Measurements from ENCODE around the gene MARCO.
"Not testable (repeated sequence)": the region's sequence is repeated elsewhere in the genome, so short reads cannot be mapped to it uniquely, and the experiment has no call there.

The MARCO gene

GRCh38 chr2:119026890-119027289, 84.9 kb downstream of the MARCO start:
- no peak overlapping the region for H4K91ac ChIP-seq (ENCODE audit: low read depth, low read length, poor library complexity)
- H3K9me3 ChIP-seq (replicated peaks in 1 of 2; ENCODE audit: control insufficient read depth in 2 of 2, insufficient read depth in 1 of 2, low read depth in 1 of 2, low read length in 2 of 2): peaks cover 0 to 2% of the 10 kb centered on the region in 2 donors
- no peak overlapping the region for H3K9ac ChIP-seq (ENCODE audit: low read depth, low read length, poor library complexity)
- no peak overlapping the region for H3K4me3 ChIP-seq (ENCODE audit: low read length in 2 of 2)
- no peak overlapping the region for H2AFZ ChIP-seq (ENCODE audit: low read length)
- H2BK12ac ChIP-seq (ENCODE audit: low read length): no peak overlapping the region
- no peak overlapping the region for H4K8ac ChIP-seq (ENCODE audit: low read depth, low read length)
- no peak overlapping the region for H3K18ac ChIP-seq (ENCODE audit: low read length)
- H2BK15ac ChIP-seq (ENCODE audit: low read length): no peak overlapping the region
- H3K23ac ChIP-seq (ENCODE audit: low read depth, low read length, poor library complexity): no peak overlapping the region
- no peaks in the 10 kb centered on the region for H3K79me1 ChIP-seq (ENCODE audit: low read depth, low read length)
- no peak overlapping the region for H2AK5ac ChIP-seq (ENCODE audit: low read depth, low read length)
- H3K27me3 ChIP-seq (ENCODE audit: control insufficient read depth in 3 of 3, insufficient read depth in 3 of 3, low read depth in 1 of 3, low read length in 3 of 3): no peaks in the 10 kb centered on the region
- H3K4me2 ChIP-seq (ENCODE audit: insufficient read depth, low read length, poor library complexity, severe bottlenecking): no peak overlapping the region
- no peak overlapping the region for H3K4ac ChIP-seq (ENCODE audit: low read length)
- no peak overlapping the region for H2BK5ac ChIP-seq (ENCODE audit: low read length)
- DNase-seq (ENCODE audit: low spot score): no peak
- no peak overlapping the region for H3K14ac ChIP-seq (ENCODE audit: low read length)
- H3K27ac ChIP-seq (replicated peaks; ENCODE audit: low read length): no peak overlapping the region
- no CpG with 5 or more reads among the region's 5 CpGs for WGBS, 2 donors (ENCODE audit: extremely low coverage in 2 of 2, insufficient read length in 2 of 2, insufficient replicate concordance in 1 of 2)
- no peak overlapping the region for H2BK120ac ChIP-seq (ENCODE audit: low read depth, low read length)
- H3K36me3 ChIP-seq (replicated peaks in 1 of 2; ENCODE audit: control insufficient read depth in 2 of 2, insufficient read depth in 2 of 2, low read length in 2 of 2): no peaks in the 10 kb centered on the region
- H3K4me1 ChIP-seq (ENCODE audit: control insufficient read depth in 2 of 2, insufficient read depth in 1 of 2, low read depth in 1 of 2, low read length in 2 of 2): no peaks in the 10 kb centered on the region

DNA sequence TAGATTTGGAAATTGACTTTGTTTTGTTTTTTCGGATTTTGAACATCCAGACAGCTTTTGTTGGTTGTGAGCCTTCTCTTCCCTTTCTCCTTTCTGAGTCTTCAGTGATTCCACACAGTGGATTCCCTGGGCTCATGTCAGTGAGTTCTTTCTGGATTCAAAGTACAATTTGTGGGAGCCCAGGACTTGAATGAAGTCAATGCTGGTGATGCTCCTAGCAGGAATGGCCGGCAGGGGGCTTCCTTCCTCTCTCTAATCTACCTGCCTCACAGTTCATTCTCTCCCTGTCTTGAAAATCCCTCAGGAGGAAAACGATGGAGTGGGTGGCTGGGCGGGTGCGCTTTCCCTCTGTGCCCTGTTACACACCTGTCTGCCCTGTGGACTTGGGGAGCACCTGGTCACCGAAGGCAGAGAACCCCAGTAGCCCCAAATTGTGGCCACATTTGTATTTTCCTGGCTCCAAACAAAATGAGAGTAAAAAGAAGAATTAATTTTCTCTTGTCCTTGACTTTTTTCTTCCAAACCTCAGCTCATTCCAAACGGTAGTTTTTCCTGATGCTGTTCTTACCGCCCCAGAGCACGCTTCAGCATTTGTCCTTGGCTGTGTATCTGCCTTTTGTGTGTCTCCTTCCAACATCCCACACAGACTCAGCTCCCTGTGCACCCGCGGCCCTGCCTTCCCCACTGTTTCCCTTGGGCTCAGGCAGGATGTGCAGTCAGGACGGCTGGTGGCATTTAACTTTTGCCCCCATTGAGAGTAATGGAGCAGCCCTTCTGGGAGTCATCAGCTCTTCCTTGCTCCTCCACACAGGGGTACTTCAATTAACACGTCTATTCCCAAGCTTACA, 86.6 kb downstream of the MARCO start:
- no CpG with 5 or more reads among the region's 13 CpGs for WGBS, 2 donors (ENCODE audit: extremely low coverage in 2 of 2, insufficient read length in 2 of 2, insufficient replicate concordance in 1 of 2)
- Histone ChIP-seq H3K4me1 (ENCODE audit: control insufficient read depth in 2 of 2, insufficient read depth in 1 of 2, low read depth in 1 of 2, low read length in 2 of 2) (no peaks in the 10 kb centered on the region), H3K27ac (replicated peaks; ENCODE audit: low read length) (no peak overlapping the region), H3K23ac (ENCODE audit: low read depth, low read length, poor library complexity) (no peak overlapping the region), H3K4me3 (ENCODE audit: low read length in 2 of 2) (no peak overlapping the region), H2BK120ac (ENCODE audit: low read depth, low read length) (no peak overlapping the region), H3K4me2 (ENCODE audit: insufficient read depth, low read length, poor library complexity, severe bottlenecking) (no peak overlapping the region), H3K14ac (ENCODE audit: low read length) (no peak overlapping the region), H2BK15ac (ENCODE audit: low read length) (no peak overlapping the region), H3K79me1 (ENCODE audit: low read depth, low read length) (no peaks in the 10 kb centered on the region), H3K18ac (ENCODE audit: low read length) (no peak overlapping the region), H2AFZ (ENCODE audit: low read length) (no peak overlapping the region), H2BK5ac (ENCODE audit: low read length) (no peak overlapping the region), H3K9me3 (replicated peaks in 1 of 2; ENCODE audit: control insufficient read depth in 2 of 2, insufficient read depth in 1 of 2, low read depth in 1 of 2, low read length in 2 of 2) (peaks cover 0 to 2% of the 10 kb centered on the region in 2 donors), H4K8ac (ENCODE audit: low read depth, low read length) (no peak overlapping the region), H4K91ac (ENCODE audit: low read depth, low read length, poor library complexity) (no peak overlapping the region), H2BK12ac (ENCODE audit: low read length) (no peak overlapping the region), H3K27me3 (ENCODE audit: control insufficient read depth in 3 of 3, insufficient read depth in 3 of 3, low read depth in 1 of 3, low read length in 3 of 3) (no peaks in the 10 kb centered on the region), H3K4ac (ENCODE audit: low read length) (no peak overlapping the region), H2AK5ac (ENCODE audit: low read depth, low read length) (no peak overlapping the region), H3K9ac (ENCODE audit: low read depth, low read length, poor library complexity) (no peak overlapping the region), H3K36me3 (replicated peaks in 1 of 2; ENCODE audit: control insufficient read depth in 2 of 2, insufficient read depth in 2 of 2, low read length in 2 of 2) (no peaks in the 10 kb centered on the region)
- DNase-seq (ENCODE audit: low spot score): no peak

DNA sequence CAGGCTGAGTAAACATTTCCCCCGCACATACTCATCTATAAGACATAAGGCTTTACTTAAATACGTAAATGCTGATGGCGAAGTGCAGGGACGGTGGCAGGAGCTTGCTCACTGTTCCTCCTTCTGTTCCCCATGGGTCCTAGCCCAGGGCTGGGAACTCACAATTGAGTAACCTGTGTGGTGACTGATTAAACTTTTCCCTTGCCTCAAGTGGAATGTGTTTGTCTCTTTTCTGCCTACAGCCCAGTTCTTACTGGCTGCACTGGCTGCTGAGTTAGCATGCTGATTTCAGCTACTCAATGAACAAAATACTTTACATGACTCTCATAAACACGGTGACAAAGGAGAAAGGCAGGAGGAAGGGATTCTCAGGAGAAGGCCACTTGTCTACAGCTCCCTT, 87.3 kb downstream of the MARCO start:
- Histone ChIP-seq H3K9ac (ENCODE audit: low read depth, low read length, poor library complexity) (no peak overlapping the region), H3K27me3 (ENCODE audit: control insufficient read depth in 3 of 3, insufficient read depth in 3 of 3, low read depth in 1 of 3, low read length in 3 of 3) (no peaks in the 10 kb centered on the region), H3K4me2 (ENCODE audit: insufficient read depth, low read length, poor library complexity, severe bottlenecking) (no peak overlapping the region), H4K91ac (ENCODE audit: low read depth, low read length, poor library complexity) (no peak overlapping the region), H2AK5ac (ENCODE audit: low read depth, low read length) (no peak overlapping the region), H2BK15ac (ENCODE audit: low read length) (no peak overlapping the region), H2BK120ac (ENCODE audit: low read depth, low read length) (no peak overlapping the region), H3K14ac (ENCODE audit: low read length) (no peak overlapping the region), H3K79me1 (ENCODE audit: low read depth, low read length) (no peaks in the 10 kb centered on the region), H3K23ac (ENCODE audit: low read depth, low read length, poor library complexity) (no peak overlapping the region), H3K4me1 (ENCODE audit: control insufficient read depth in 2 of 2, insufficient read depth in 1 of 2, low read depth in 1 of 2, low read length in 2 of 2) (no peaks in the 10 kb centered on the region), H4K8ac (ENCODE audit: low read depth, low read length) (no peak overlapping the region), H3K9me3 (replicated peaks in 1 of 2; ENCODE audit: control insufficient read depth in 2 of 2, insufficient read depth in 1 of 2, low read depth in 1 of 2, low read length in 2 of 2) (peaks cover 0 to 2% of the 10 kb centered on the region in 2 donors), H2AFZ (ENCODE audit: low read length) (no peak overlapping the region), H3K18ac (ENCODE audit: low read length) (no peak overlapping the region), H3K4ac (ENCODE audit: low read length) (no peak overlapping the region), H2BK5ac (ENCODE audit: low read length) (no peak overlapping the region), H3K4me3 (ENCODE audit: low read length in 2 of 2) (no peak overlapping the region), H3K36me3 (replicated peaks in 1 of 2; ENCODE audit: control insufficient read depth in 2 of 2, insufficient read depth in 2 of 2, low read length in 2 of 2) (no peaks in the 10 kb centered on the region), H2BK12ac (ENCODE audit: low read length) (no peak overlapping the region), H3K27ac (replicated peaks; ENCODE audit: low read length) (no peak overlapping the region)
- DNase-seq (ENCODE audit: low spot score): no peak
- WGBS, 2 donors (ENCODE audit: extremely low coverage in 2 of 2, insufficient read length in 2 of 2, insufficient replicate concordance in 1 of 2): no CpG with 5 or more reads among the region's 5 CpGs

- H3K9ac ChIP-seq (ENCODE audit: low read depth, low read length, poor library complexity); H3K36me3 ChIP-seq (replicated peaks in 1 of 2; ENCODE audit: control insufficient read depth in 2 of 2, insufficient read depth in 2 of 2, low read length in 2 of 2); H3K23ac ChIP-seq (ENCODE audit: low read depth, low read length, poor library complexity); H3K9me3 ChIP-seq (replicated peaks in 1 of 2; ENCODE audit: control insufficient read depth in 2 of 2, insufficient read depth in 1 of 2, low read depth in 1 of 2, low read length in 2 of 2); H3K4ac ChIP-seq (ENCODE audit: low read length); H2BK5ac ChIP-seq (ENCODE audit: low read length); H2BK120ac ChIP-seq (ENCODE audit: low read depth, low read length); H2BK12ac ChIP-seq (ENCODE audit: low read length); H2AK5ac ChIP-seq (ENCODE audit: low read depth, low read length); H3K18ac ChIP-seq (ENCODE audit: low read length); H3K4me2 ChIP-seq (ENCODE audit: insufficient read depth, low read length, poor library complexity, severe bottlenecking); H3K79me1 ChIP-seq (ENCODE audit: low read depth, low read length); DNase-seq (ENCODE audit: low spot score); H3K27me3 ChIP-seq (ENCODE audit: control insufficient read depth in 3 of 3, insufficient read depth in 3 of 3, low read depth in 1 of 3, low read length in 3 of 3); H3K14ac ChIP-seq (ENCODE audit: low read length); H2AFZ ChIP-seq (ENCODE audit: low read length); H3K4me1 ChIP-seq (ENCODE audit: control insufficient read depth in 2 of 2, insufficient read depth in 1 of 2, low read depth in 1 of 2, low read length in 2 of 2); H4K91ac ChIP-seq (ENCODE audit: low read depth, low read length, poor library complexity); H2BK15ac ChIP-seq (ENCODE audit: low read length); H4K8ac ChIP-seq (ENCODE audit: low read depth, low read length); H3K4me3 ChIP-seq (ENCODE audit: low read length in 2 of 2); H3K27ac ChIP-seq (replicated peaks; ENCODE audit: low read length): not testable (repeated sequence)
- no CpG with 5 or more reads among the region's 5 CpGs for WGBS, 2 donors (ENCODE audit: extremely low coverage in 2 of 2, insufficient read length in 2 of 2, insufficient replicate concordance in 1 of 2)
Measured at GRCh38 chr2:119037922-119038321, 95.9 kb downstream of the MARCO start.

Measured in neuronal stem cell (in vitro differentiated cells).